ENCODE measurements around the gene MAMDC2. TPM values are rescaled to one million over a fixed set of nuclear protein-coding genes. Genes with fewer than 3 reads are reported as not detected.

The MAMDC2 gene
- total RNA-seq, 1 experiment from 2014 or later, result 4.6 TPM

DNA sequence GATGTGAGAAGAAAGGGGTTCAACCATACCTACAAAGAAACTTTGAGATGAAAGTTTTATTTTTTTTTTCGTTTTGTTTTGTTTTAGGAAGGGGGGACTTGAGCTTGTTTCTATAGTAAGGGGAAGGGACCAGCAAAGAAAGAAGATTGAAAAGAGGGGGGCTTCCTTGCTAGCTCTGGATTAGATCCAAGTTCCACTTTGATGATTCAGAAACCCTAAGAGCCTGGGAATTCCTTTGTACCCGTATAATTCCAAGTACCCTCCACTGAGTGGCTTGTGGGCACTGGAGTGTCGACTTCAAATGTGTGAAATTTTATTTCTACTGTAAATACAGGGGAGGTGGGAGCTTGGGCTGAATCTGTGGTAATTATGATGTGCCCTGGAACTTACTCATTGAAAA lies 10.9 kb downstream of the MAMDC2 start:
- H3K79me2 ChIP-seq (ENCODE audit: insufficient read depth, low read length), result no peaks in the 10 kb centered on the region
- no peaks in the 10 kb centered on the region for H4K20me1 ChIP-seq (ENCODE audit: control insufficient read depth, insufficient read depth, insufficient read length)
- no peak overlapping the region for H3T11ph ChIP-seq (ENCODE audit: low read length)
- H3K14ac ChIP-seq (ENCODE audit: insufficient read depth, low read length), result no peak overlapping the region
- Mint-ChIP-seq H3K36me3 (ENCODE audit: insufficient read depth in 1 of 3, low read depth in 3 of 3) (peaks cover 2 to 9% (median 3%) of the 10 kb centered on the region in 3 experiments; a peak in 5 of 7 replicates), H3K27ac (no peak overlapping the region; a peak in 1 of 7 replicates), H3K27me3 (ENCODE audit: low read depth) (no peaks in the 10 kb centered on the region; the same call in 1 of the 2 replicates), H3K9me3 (peaks cover 5 to 6% of the 10 kb centered on the region in 2 experiments; a peak in 3 of 5 replicates), H3K4me3 (no peak overlapping the region), H3K4me1 (peaks cover 0 to 2% of the 10 kb centered on the region in 2 experiments; a peak in 2 of 4 replicates)
- H3K4ac ChIP-seq (ENCODE audit: low read depth, low read length), result no peak overlapping the region
- H2AK5ac ChIP-seq (ENCODE audit: insufficient read length, low read length), result no peak overlapping the region
- no peak overlapping the region for H4K5ac ChIP-seq (ENCODE audit: insufficient read length, low read depth, low read length)
- H4K91ac ChIP-seq (ENCODE audit: insufficient read length, low read depth, low read length), result no peak overlapping the region
- WGBS (ENCODE audit: extremely low coverage, insufficient read length, low lambda C conversion rate), result 100% methylated on average over 1 of the region's 3 CpGs
- H3K27me3 ChIP-seq (ENCODE audit: insufficient read depth, low read length), result no peaks in the 10 kb centered on the region
- no peak overlapping the region for H3K4me2 ChIP-seq (ENCODE audit: insufficient read depth, insufficient read length, low read length)
- no peaks in the 10 kb centered on the region for H3K79me1 ChIP-seq (ENCODE audit: insufficient read depth, low read depth, low read length, poor library complexity, severe bottlenecking)
- no peaks in the 10 kb centered on the region for H3K4me1 ChIP-seq (ENCODE audit: insufficient read depth, low read length)
- no peak overlapping the region for H2BK12ac ChIP-seq (ENCODE audit: insufficient read length, low read depth, low read length)
- TF ChIP-seq, protein P1, sequence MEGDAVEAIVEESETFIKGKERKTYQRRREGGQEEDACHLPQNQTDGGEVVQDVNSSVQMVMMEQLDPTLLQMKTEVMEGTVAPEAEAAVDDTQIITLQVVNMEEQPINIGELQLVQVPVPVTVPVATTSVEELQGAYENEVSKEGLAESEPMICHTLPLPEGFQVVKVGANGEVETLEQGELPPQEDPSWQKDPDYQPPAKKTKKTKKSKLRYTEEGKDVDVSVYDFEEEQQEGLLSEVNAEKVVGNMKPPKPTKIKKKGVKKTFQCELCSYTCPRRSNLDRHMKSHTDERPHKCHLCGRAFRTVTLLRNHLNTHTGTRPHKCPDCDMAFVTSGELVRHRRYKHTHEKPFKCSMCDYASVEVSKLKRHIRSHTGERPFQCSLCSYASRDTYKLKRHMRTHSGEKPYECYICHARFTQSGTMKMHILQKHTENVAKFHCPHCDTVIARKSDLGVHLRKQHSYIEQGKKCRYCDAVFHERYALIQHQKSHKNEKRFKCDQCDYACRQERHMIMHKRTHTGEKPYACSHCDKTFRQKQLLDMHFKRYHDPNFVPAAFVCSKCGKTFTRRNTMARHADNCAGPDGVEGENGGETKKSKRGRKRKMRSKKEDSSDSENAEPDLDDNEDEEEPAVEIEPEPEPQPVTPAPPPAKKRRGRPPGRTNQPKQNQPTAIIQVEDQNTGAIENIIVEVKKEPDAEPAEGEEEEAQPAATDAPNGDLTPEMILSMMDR (conservative IDR thresholded peaks at IDR 0.05), result no peak
- no peak overlapping the region for H2BK20ac ChIP-seq (ENCODE audit: low read depth, low read length, poor library complexity, severe bottlenecking)
- no peak overlapping the region for H3K27ac ChIP-seq (ENCODE audit: insufficient read length, low read depth, low read length)
- no peaks in the 10 kb centered on the region for H3K23me2 ChIP-seq (ENCODE audit: insufficient read length, low read depth, low read length, poor library complexity, severe bottlenecking)
- no peak for DNase-seq
- no peak overlapping the region for H3K23ac ChIP-seq (ENCODE audit: insufficient read length, low read depth, low read length)
- H2BK5ac ChIP-seq (ENCODE audit: insufficient read length, low read length), result no peak overlapping the region
- no peak overlapping the region for H2AFZ ChIP-seq (ENCODE audit: low read length)
- no peak overlapping the region for H2BK15ac ChIP-seq (ENCODE audit: low read depth, low read length)
- H3K9ac ChIP-seq (ENCODE audit: extremely low read depth, insufficient read length, low read length), result no peak overlapping the region
- H3K18ac ChIP-seq (ENCODE audit: insufficient read length, low read depth, low read length), result no peak overlapping the region
- no peaks in the 10 kb centered on the region for H3K9me3 ChIP-seq (ENCODE audit: control insufficient read depth, low read depth, low read length)
- H4K8ac ChIP-seq (replicated peaks; ENCODE audit: insufficient read length, low read depth, low read length), result no peak overlapping the region
- H3K56ac ChIP-seq (ENCODE audit: insufficient read length, low read depth, low read length), result no peak overlapping the region
- no peak overlapping the region for H2BK120ac ChIP-seq (ENCODE audit: low read depth, low read length, poor library complexity, severe bottlenecking)
